ENCODE data around the gene SPATC1L.

Gene SPATC1L

GRCh38 chr21:46161633-46162592 lies 22.3 kb downstream of the SPATC1L start:
- DNase-seq (ENCODE audit: low read depth), result no peak

- no peak for DNase-seq (ENCODE audit: low read depth)
Observed at GRCh38 chr21:46160907-46161632, 23.2 kb downstream of the SPATC1L start.

- no peak for DNase-seq (ENCODE audit: low read depth)
Observed at GRCh38 chr21:46160657-46160906, 23.7 kb downstream of the SPATC1L start.

- no peak for DNase-seq (ENCODE audit: low read depth)
Observed at GRCh38 chr21:46159841-46160656, 24.2 kb downstream of the SPATC1L start.

GRCh38 chr21:46159390-46159789 lies 24.9 kb downstream of the SPATC1L start:
- DNase-seq (ENCODE audit: low read depth), result no peak

GRCh38 chr21:46158666-46159300 lies 25.5 kb downstream of the SPATC1L start:
- DNase-seq (ENCODE audit: low read depth), result no peak

GRCh38 chr21:46157987-46158451 lies 26.2 kb downstream of the SPATC1L start:
- DNase-seq (ENCODE audit: low read depth), result no peak

GRCh38 chr21:46157396-46157986 lies 26.8 kb downstream of the SPATC1L start:
- DNase-seq (ENCODE audit: low read depth), result no peak

GRCh38 chr21:46156678-46157077 lies 27.6 kb downstream of the SPATC1L start:
- no peak for DNase-seq (ENCODE audit: low read depth)

- DNase-seq (ENCODE audit: low read depth), result no peak
Observed at GRCh38 chr21:46156378-46156645, 27.9 kb downstream of the SPATC1L start.

- DNase-seq (ENCODE audit: low read depth), result no peak
Observed at GRCh38 chr21:46155514-46156377, 28.5 kb downstream of the SPATC1L start, which contains the start of gene FTCD. FTCD (minus strand) TSS chr21:46155579; CDS start chr21:46155523, 56 bp downstream.

GRCh38 chr21:46154955-46155513 lies 29.2 kb downstream of the SPATC1L start:
- DNase-seq (ENCODE audit: low read depth), result no peak

- no peak for DNase-seq (ENCODE audit: low read depth)
Observed at GRCh38 chr21:46154155-46154954, 29.9 kb downstream of the SPATC1L start.

GRCh38 chr21:46153247-46154154 lies 30.8 kb downstream of the SPATC1L start:
- DNase-seq (ENCODE audit: low read depth), result peak; percentile 20

GRCh38 chr21:46152927-46153246 lies 31.4 kb downstream of the SPATC1L start:
- no peak for DNase-seq (ENCODE audit: low read depth)

- DNase-seq (ENCODE audit: low read depth), result no peak
Observed at GRCh38 chr21:46151989-46152926, 32.0 kb downstream of the SPATC1L start.

GRCh38 chr21:46151261-46151988 lies 32.8 kb downstream of the SPATC1L start:
- no peak for DNase-seq (ENCODE audit: low read depth)

Data from T follicular helper cell (primary cell).